ENCODE data around the gene GNMT.

Gene GNMT

GRCh38 chr6:42960243-42961019, at the start of gene GNMT:
GNMT (plus strand) TSS chr6:42960754; CDS start chr6:42960768, 14 bp downstream.
- peak; percentile 78 for DNase-seq (ENCODE audit: low spot score)

GRCh38 chr6:42911171-42912021, 49.2 kb upstream of the GNMT start:
- DNase-seq (ENCODE audit: low spot score) = no peak

- DNase-seq (ENCODE audit: low spot score) = no peak
These were observed 46.0 kb upstream of the GNMT start for GRCh38 chr6:42914546-42914945.

GRCh38 chr6:42915732-42916131, 44.8 kb upstream of the GNMT start, which contains the start of gene PTCRA:
PTCRA (plus strand) TSS chr6:42916053; CDS start chr6:42916070, 17 bp downstream.
- no peak for DNase-seq (ENCODE audit: low spot score)

GRCh38 chr6:42916288-42916687, 44.3 kb upstream of the GNMT start:
- DNase-seq (ENCODE audit: low spot score) = no peak

- DNase-seq (ENCODE audit: low spot score) = no peak
These were observed 38.8 kb upstream of the GNMT start for GRCh38 chr6:42921801-42922200.

- DNase-seq (ENCODE audit: low spot score) = no peak
These were observed 36.9 kb upstream of the GNMT start for GRCh38 chr6:42923666-42924065.

- no peak for DNase-seq (ENCODE audit: low spot score)
These were observed 35.2 kb upstream of the GNMT start for GRCh38 chr6:42925248-42925857.

GRCh38 chr6:42928986-42929820, 31.4 kb upstream of the GNMT start, which contains the start of gene CNPY3:
CNPY3 (plus strand) TSS chr6:42929480; CDS start chr6:42929571, 91 bp downstream.
- DNase-seq (ENCODE audit: low spot score) = peak; percentile 82

GRCh38 chr6:42929821-42930360, 30.7 kb upstream of the GNMT start:
- no peak for DNase-seq (ENCODE audit: low spot score)

- DNase-seq (ENCODE audit: low spot score) = no peak
These were observed 28.1 kb upstream of the GNMT start for GRCh38 chr6:42932412-42932811.

GRCh38 chr6:42933205-42933604, 27.3 kb upstream of the GNMT start:
- no peak for DNase-seq (ENCODE audit: low spot score)

GRCh38 chr6:42935322-42935721, 25.2 kb upstream of the GNMT start:
- no peak for DNase-seq (ENCODE audit: low spot score)

- DNase-seq (ENCODE audit: low spot score) = no peak
These were observed 24.2 kb upstream of the GNMT start for GRCh38 chr6:42936398-42936797.

GRCh38 chr6:42937548-42938427, 22.8 kb upstream of the GNMT start:
- no peak for DNase-seq (ENCODE audit: low spot score)

- no peak for DNase-seq (ENCODE audit: low spot score)
These were observed 22.1 kb upstream of the GNMT start for GRCh38 chr6:42938428-42938796.

GRCh38 chr6:42938987-42939809, 21.4 kb upstream of the GNMT start:
- DNase-seq (ENCODE audit: low spot score) = no peak

GRCh38 chr6:42939810-42940167, 20.8 kb upstream of the GNMT start:
- no peak for DNase-seq (ENCODE audit: low spot score)

GRCh38 chr6:42940493-42941045, 20.0 kb upstream of the GNMT start:
- no peak for DNase-seq (ENCODE audit: low spot score)

Data from HuH-7.5 (cell line).